ENCODE data around the gene SCUBE1. TPM values are rescaled to one million over a fixed set of nuclear protein-coding genes. Genes with fewer than 3 reads are reported as not detected.

The SCUBE1 gene
- total RNA-seq, 4 donors from 2014 or later = 37.3 to 107 (median 75.9) TPM

DNA sequence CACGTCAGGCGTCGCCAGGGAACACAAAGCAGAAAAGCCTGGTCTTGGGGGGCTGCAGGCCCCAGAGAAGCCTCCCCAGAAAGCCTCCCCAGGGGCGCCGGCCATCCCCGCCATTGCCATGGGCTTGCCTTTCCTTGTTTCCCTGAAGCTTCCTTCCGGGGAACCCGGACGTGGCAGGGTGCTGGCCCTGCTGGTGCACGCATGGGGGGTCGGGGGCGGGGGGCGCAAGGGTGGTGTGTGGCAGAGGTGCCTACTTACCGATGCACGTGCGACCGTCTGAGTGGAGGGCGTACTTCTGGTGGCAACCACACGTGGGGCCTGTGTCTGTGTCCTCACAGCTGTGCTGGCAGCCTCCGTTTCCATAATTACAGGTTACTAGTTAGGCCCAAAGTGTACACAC is 85.2 kb downstream of the SCUBE1 start:
- Histone ChIP-seq H3K9me3 (no peaks in the 10 kb centered on the region), H3K4me1 (peaks cover 0 to 13% (median 0%) of the 10 kb centered on the region in 3 donors), H3K27ac (no peak overlapping the region), H3K4me3 (no peak overlapping the region), H3K27me3 (no peaks in the 10 kb centered on the region), H3K36me3 (peaks cover 0 to 94% of the 10 kb centered on the region in 2 donors)
- WGBS, 2 donors (ENCODE audit: low coverage in 1 of 2) = no CpG with 5 or more reads among the region's 20 CpGs
- ATAC-seq = no peak
- no peak for TF ChIP-seq POLR2AphosphoS5 (IDR thresholded peaks at IDR 0.05)
- TF ChIP-seq CTCF (IDR thresholded peaks at IDR 0.05) = no peak
- no peak for TF ChIP-seq EP300 (IDR thresholded peaks at IDR 0.05)
- no peak for TF ChIP-seq POLR2A (IDR thresholded peaks at IDR 0.05)

DNA sequence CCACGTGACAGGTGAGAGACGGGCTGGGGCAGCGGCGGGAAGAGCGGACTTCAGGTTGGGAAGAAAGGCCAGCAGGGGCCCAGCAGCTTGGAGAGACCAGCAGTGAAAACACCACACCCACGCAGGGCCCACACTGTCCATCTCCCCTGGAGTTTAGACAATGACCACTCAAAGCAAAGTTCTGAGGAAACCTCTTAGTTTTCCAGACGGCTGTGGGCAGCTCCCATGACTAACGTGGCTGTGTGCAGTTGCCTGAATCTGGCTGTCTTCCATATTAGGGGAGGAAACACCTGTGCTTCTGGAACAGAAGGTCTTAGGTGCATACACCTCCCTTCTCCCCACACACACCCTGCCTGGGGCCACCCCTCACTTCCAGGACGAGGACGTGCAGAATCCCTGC is 85.6 kb downstream of the SCUBE1 start:
- H3K9me3 ChIP-seq = no peaks in the 10 kb centered on the region
- H3K36me3 ChIP-seq = peaks cover 0 to 94% of the 10 kb centered on the region in 2 donors
- 37% methylated on average over 3 of the region's 10 CpGs; no CpG with 5 or more reads in 1 of the 2 donors for WGBS, 2 donors (ENCODE audit: low coverage in 1 of 2)
- H3K27me3 ChIP-seq = no peaks in the 10 kb centered on the region
- TF ChIP-seq POLR2A (IDR thresholded peaks at IDR 0.05) (no peak), POLR2AphosphoS5 (IDR thresholded peaks at IDR 0.05) (no peak), CTCF (IDR thresholded peaks at IDR 0.05) (no peak), EP300 (IDR thresholded peaks at IDR 0.05) (no peak)
- H3K27ac ChIP-seq = no peak overlapping the region
- H3K4me3 ChIP-seq = no peak overlapping the region
- H3K4me1 ChIP-seq = peaks cover 0 to 12% (median 0%) of the 10 kb centered on the region in 3 donors
- ATAC-seq = peak; percentile 39

DNA sequence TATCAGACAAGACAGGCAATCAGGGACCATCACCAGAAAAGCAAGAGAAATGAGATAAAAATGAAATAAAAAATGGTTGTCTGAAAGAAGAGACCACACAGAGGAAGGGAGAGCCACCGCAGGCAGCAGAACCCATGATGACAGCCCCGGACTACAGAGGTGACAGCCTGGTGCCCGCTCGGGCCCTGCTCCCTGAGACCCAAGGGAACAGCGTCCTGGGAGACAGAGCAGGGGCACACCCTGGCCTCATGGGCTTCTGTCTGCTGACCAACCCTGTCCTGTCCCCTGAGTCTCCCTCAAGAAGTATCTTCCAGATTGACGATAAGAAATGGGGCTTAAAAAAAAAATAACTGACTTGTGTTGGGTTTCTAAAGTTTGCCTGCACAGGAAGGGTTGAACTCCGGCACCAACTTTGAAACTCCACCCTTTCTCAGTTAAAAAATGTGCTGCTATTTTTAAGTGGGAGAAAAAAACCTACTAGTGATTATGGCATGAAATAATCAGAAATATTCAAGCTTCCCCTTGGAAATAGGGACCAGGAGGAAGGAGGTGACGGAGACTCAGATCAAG is 86.1 kb downstream of the SCUBE1 start:
- ATAC-seq = no peak
- H3K27me3 ChIP-seq = no peaks in the 10 kb centered on the region
- peaks cover 0 to 94% of the 10 kb centered on the region in 2 donors for H3K36me3 ChIP-seq
- H3K9me3 ChIP-seq = no peaks in the 10 kb centered on the region
- peaks cover 0 to 12% (median 0%) of the 10 kb centered on the region in 3 donors for H3K4me1 ChIP-seq
- TF ChIP-seq EP300 (IDR thresholded peaks at IDR 0.05) = no peak
- TF ChIP-seq POLR2A (IDR thresholded peaks at IDR 0.05) = no peak
- TF ChIP-seq POLR2AphosphoS5 (IDR thresholded peaks at IDR 0.05) = no peak
- WGBS, 2 donors (ENCODE audit: low coverage in 1 of 2) = 51 to 66% methylated on average over 4 to 6 of the region's 8 CpGs
- H3K27ac ChIP-seq = no peak overlapping the region
- H3K4me3 ChIP-seq = no peak overlapping the region

- Histone ChIP-seq H3K36me3 (peaks cover 0 to 94% of the 10 kb centered on the region in 2 donors), H3K27ac (no peak overlapping the region), H3K9me3 (no peaks in the 10 kb centered on the region), H3K27me3 (no peaks in the 10 kb centered on the region), H3K4me3 (no peak overlapping the region), H3K4me1 (peaks cover 0 to 12% (median 0%) of the 10 kb centered on the region in 3 donors)
- ATAC-seq = no peak
- 83 to 97% methylated on average over 8 to 9 of the region's 9 CpGs for WGBS, 2 donors (ENCODE audit: low coverage in 1 of 2)
- TF ChIP-seq EP300 (IDR thresholded peaks at IDR 0.05) (no peak), CTCF (IDR thresholded peaks at IDR 0.05) (no peak), POLR2AphosphoS5 (IDR thresholded peaks at IDR 0.05) (no peak), POLR2A (IDR thresholded peaks at IDR 0.05) (no peak)
Measured at GRCh38 chr22:43256569-43256968, 86.6 kb downstream of the SCUBE1 start.

- Histone ChIP-seq H3K36me3 (peaks cover 0 to 94% of the 10 kb centered on the region in 2 donors), H3K27me3 (no peaks in the 10 kb centered on the region), H3K4me1 (peaks cover 0 to 12% (median 0%) of the 10 kb centered on the region in 3 donors), H3K4me3 (no peak overlapping the region), H3K27ac (no peak overlapping the region), H3K9me3 (no peaks in the 10 kb centered on the region)
- 85% methylated on average over 8 of the region's 23 CpGs; no CpG with 5 or more reads in 1 of the 2 donors for WGBS, 2 donors (ENCODE audit: low coverage in 1 of 2)
- TF ChIP-seq CTCF (IDR thresholded peaks at IDR 0.05) (no peak), EP300 (IDR thresholded peaks at IDR 0.05) (no peak), POLR2AphosphoS5 (IDR thresholded peaks at IDR 0.05) (no peak), POLR2A (IDR thresholded peaks at IDR 0.05) (no peak)
- ATAC-seq = no peak
Measured at GRCh38 chr22:43255299-43255698, 87.9 kb downstream of the SCUBE1 start.

Measured in gastroesophageal sphincter (tissue), 4 donors.